Liver (tissue), 9 donors: ENCODE results near the gene GRAMD2A. TPM values are rescaled to one million over a fixed set of nuclear protein-coding genes. Genes with fewer than 3 reads are reported as not detected.

Experiments used
- DNase-seq: peaks from one replicate; pipeline ENCODE4 v3.0.0-alpha.2; 2017; ENCODE audit warnings: low spot score
- H3K27ac ChIP-seq, 2 donors: one replicate each; pipeline ENCODE4 v1.7.0; 2013; ENCODE audit warnings: inconsistent platforms in 2 of 2, low read length in 2 of 2, control low read depth in 1 of 2, low read depth in 1 of 2, mild to moderate bottlenecking in 1 of 2
- H3K27me3 ChIP-seq, 4 donors: one replicate each; pipeline versions ENCODE4 v1.6.1 to v1.7.0; 2013; ENCODE audit warnings: low read length in 3 of 4, inconsistent platforms in 1 of 4, mild to moderate bottlenecking in 1 of 4, moderate library complexity in 1 of 4; ENCODE audit not compliant: control insufficient read depth in 4 of 4, insufficient read depth in 4 of 4
- H3K36me3 ChIP-seq, 4 donors: one replicate each; pipeline versions ENCODE4 v1.6.1 to v1.7.0; 2013; ENCODE audit warnings: low read length in 3 of 4, mild to moderate bottlenecking in 3 of 4, low read depth in 1 of 4, moderate library complexity in 1 of 4; ENCODE audit not compliant: control insufficient read depth in 4 of 4, insufficient read depth in 3 of 4
- H3K4me1 ChIP-seq, 4 donors: one replicate each; pipeline versions ENCODE4 v1.6.1 to v1.7.0; 2013; ENCODE audit warnings: low read length in 3 of 4, mild to moderate bottlenecking in 3 of 4, moderate library complexity in 1 of 4; ENCODE audit not compliant: control insufficient read depth in 4 of 4, insufficient read depth in 4 of 4
- H3K4me3 ChIP-seq, 3 donors: one replicate each; pipeline versions ENCODE4 v1.6.1 to v1.7.0; 2013; ENCODE audit warnings: low read length in 3 of 3, control low read depth in 1 of 3, low read depth in 1 of 3, mild to moderate bottlenecking in 1 of 3
- H3K9ac ChIP-seq, 2 donors: one replicate each; pipeline ENCODE4 v1.7.0; 2013; ENCODE audit warnings: low read length in 2 of 2, mild to moderate bottlenecking in 2 of 2, moderate library complexity in 2 of 2, control low read depth in 1 of 2, low read depth in 1 of 2
- H3K9me3 ChIP-seq, 4 donors: one replicate each; pipeline versions ENCODE4 v1.6.1 to v1.7.0; 2013; ENCODE audit warnings: low read length in 3 of 4; ENCODE audit not compliant: control insufficient read depth in 4 of 4
- EGR1 ChIP-seq, 2 donors: IDR thresholded peaks; 2 replicates each; pipeline ENCODE4 v1.6.1; 2016 to 2018; ENCODE audit warnings: antibody characterized with exemption in 2 of 2, low read depth in 2 of 2
- FOXA1 ChIP-seq: IDR thresholded peaks from 2 replicates; pipeline ENCODE4 v1.6.1; 2016; ENCODE audit warnings: antibody characterized with exemption
- FOXA2 ChIP-seq: IDR thresholded peaks from 2 replicates; pipeline ENCODE4 v1.6.1; 2016; ENCODE audit warnings: antibody characterized with exemption
- GABPA ChIP-seq, 2 donors: IDR thresholded peaks in 1 of 2; conservative IDR thresholded peaks in 1 of 2; 2 replicates each; pipeline ENCODE4 v1.6.1; 2016; ENCODE audit warnings: antibody characterized with exemption in 2 of 2, mild to moderate bottlenecking in 1 of 2, moderate library complexity in 1 of 2
- HNF4A ChIP-seq, 2 donors: conservative IDR thresholded peaks; 2 replicates each; pipeline ENCODE4 v1.6.1; 2016; ENCODE audit warnings: antibody characterized with exemption in 2 of 2, mild to moderate bottlenecking in 2 of 2
- HNF4G ChIP-seq: IDR thresholded peaks from 2 replicates; pipeline ENCODE4 v1.6.1; 2016; ENCODE audit warnings: antibody characterized with exemption
- JUND ChIP-seq, 2 donors: IDR thresholded peaks; 2 replicates each; pipeline ENCODE4 v1.6.1; 2016; ENCODE audit warnings: antibody characterized with exemption in 2 of 2
- NR2F2 ChIP-seq: IDR thresholded peaks from 2 replicates; pipeline ENCODE4 v1.6.1; 2016; ENCODE audit warnings: antibody characterized with exemption
- RAD21 ChIP-seq, 2 donors: IDR thresholded peaks; 2 replicates each; pipeline ENCODE4 v1.6.1; 2016; ENCODE audit warnings: antibody characterized with exemption in 2 of 2, mild to moderate bottlenecking in 2 of 2
- SP1 ChIP-seq: IDR thresholded peaks from 2 replicates; pipeline ENCODE4 v1.6.1; 2018; ENCODE audit warnings: antibody characterized with exemption, mild to moderate bottlenecking
- TAF1 ChIP-seq: conservative IDR thresholded peaks from 2 replicates; pipeline ENCODE4 v1.6.1; 2016; ENCODE audit warnings: antibody characterized with exemption, mild to moderate bottlenecking
- YY1 ChIP-seq: IDR thresholded peaks from 2 replicates; pipeline ENCODE4 v1.6.1; 2016; ENCODE audit warnings: antibody characterized with exemption, mild to moderate bottlenecking
- ZBTB33 ChIP-seq: IDR thresholded peaks from 2 replicates; pipeline ENCODE4 v1.6.1; 2016; ENCODE audit warnings: antibody characterized with exemption
- WGBS: extraction: QIAGEN DNeasy Blood & Tissue Kit; methylation state at CpG from one replicate; pipeline ENCODE4 v1.1.7; 2013; 5-methylcytosine and 5-hydroxymethylcytosine counted together
- polyA plus RNA-seq, 2 donors: library from polyadenylated mRNA; stranded (reverse) in 1 of 2; unstranded in 1 of 2; fragments of 200-250 nt in 1 of 2; fragments of >200 nt in 1 of 2; fragmentation: Nextera tagmentation in 1 of 2; extraction: Ambion mirVana in 1 of 2; gene quantifications; one replicate each; pipeline versions ENCODE4 v1.2.1 to v1.2.3, GENCODE V29; 2013 to 2015
- total RNA-seq, 2 donors: library from RNA; depleted of rRNA; stranded (reverse); fragments of >200 nt; gene quantifications; one replicate each; pipeline ENCODE4 v1.2.3, GENCODE V29; 2014
- TF ChIP-seq, protein P1 (sequence below): fragments of 150-350 bp; IDR thresholded peaks from 2 replicates; pipeline ENCODE4 v1.5.1; 2017; ENCODE audit warnings: improper control_type of control experiment, low read depth, low read length; ENCODE audit not compliant: missing input control
- TF ChIP-seq, protein P2 (sequence below): IDR thresholded peaks from 2 replicates; pipeline ENCODE4 v1.6.1; 2016; ENCODE audit warnings: antibody characterized with exemption
- donor health status: healthy.
- donor health status: healthy.
- donor health status: healthy.
- donor health status: healthy.
- donor health status: healthy.

GRAMD2A gene
- total and polyA plus RNA-seq, 4 donors = not detected

DNA sequence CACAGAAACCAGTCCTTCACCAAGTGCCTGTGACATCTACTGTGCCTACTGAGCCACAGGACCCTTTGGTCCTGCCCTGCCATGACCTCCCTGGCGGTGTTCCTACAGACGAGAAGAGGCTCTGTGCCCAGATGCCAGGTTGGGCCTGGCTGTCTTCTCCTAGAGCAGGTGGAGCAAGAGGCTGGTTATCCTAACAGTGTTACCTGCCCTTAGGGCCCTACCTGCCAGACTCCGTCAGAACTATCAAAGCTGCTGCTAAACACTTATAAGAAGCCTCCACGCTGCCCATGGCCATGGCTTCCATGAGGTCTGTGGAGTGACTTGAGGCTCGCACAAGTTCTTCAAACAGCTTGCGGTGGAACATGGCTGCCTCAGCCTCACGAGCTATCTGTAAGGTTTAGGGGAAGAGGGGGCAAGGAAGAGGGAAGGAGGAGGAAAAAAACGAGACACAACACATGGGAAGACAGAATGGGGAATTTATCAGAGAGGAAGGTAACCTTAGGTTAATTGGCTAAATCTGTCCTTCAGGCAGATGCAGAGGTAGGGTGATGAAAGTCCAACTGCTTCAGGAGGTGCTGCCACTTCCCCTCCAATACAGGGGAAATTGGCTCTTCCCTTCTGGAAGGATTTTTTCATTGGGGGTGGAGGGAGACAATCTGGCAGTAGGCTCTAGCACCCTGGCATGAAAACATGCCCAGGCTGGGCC lies 5.4 kb upstream of the GRAMD2A start:
- Histone ChIP-seq H3K4me3 (no peak overlapping the region), H3K4me1 (peaks cover 0 to 4% (median 0%) of the 10 kb centered on the region in 4 donors), H3K27me3 (peaks cover 0 to 3% (median 0%) of the 10 kb centered on the region in 4 donors), H3K9me3 (no peaks in the 10 kb centered on the region), H3K9ac (no peak overlapping the region), H3K36me3 (peaks cover 0 to 22% (median 8%) of the 10 kb centered on the region in 4 donors), H3K27ac (no peak overlapping the region)
- no peak for DNase-seq
- TF ChIP-seq FOXA2 = no peak
- no peak for TF ChIP-seq RAD21 (IDR thresholded peaks at IDR 0.05)
- TF ChIP-seq EGR1 (IDR thresholded peaks at IDR 0.05; ENCODE audit: low read depth in 2 of 2) = no peak
- TF ChIP-seq, protein P1, sequence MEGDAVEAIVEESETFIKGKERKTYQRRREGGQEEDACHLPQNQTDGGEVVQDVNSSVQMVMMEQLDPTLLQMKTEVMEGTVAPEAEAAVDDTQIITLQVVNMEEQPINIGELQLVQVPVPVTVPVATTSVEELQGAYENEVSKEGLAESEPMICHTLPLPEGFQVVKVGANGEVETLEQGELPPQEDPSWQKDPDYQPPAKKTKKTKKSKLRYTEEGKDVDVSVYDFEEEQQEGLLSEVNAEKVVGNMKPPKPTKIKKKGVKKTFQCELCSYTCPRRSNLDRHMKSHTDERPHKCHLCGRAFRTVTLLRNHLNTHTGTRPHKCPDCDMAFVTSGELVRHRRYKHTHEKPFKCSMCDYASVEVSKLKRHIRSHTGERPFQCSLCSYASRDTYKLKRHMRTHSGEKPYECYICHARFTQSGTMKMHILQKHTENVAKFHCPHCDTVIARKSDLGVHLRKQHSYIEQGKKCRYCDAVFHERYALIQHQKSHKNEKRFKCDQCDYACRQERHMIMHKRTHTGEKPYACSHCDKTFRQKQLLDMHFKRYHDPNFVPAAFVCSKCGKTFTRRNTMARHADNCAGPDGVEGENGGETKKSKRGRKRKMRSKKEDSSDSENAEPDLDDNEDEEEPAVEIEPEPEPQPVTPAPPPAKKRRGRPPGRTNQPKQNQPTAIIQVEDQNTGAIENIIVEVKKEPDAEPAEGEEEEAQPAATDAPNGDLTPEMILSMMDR = no peak
- 93% methylated on average over 8 of the region's 8 CpGs for WGBS

DNA sequence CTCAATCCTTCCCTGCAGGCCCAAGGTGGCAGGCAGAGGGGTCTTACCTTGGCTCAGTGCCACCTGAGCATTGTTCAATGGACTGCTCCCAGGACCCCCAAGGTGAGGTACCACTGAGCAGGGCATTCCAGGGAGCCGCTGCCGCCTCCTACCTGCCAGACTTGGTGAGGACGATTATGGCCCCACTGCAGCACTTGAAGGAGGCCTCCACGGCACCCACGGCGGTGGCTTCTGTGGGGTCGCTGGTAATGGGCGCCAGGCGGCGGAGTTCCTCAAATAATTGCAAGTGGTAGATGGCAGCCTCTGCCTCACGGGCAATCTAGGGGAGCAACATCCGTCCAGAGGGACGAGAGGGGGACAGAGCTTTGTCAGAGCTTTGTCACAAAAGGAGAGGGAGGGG lies 4.7 kb upstream of the GRAMD2A start:
- TF ChIP-seq FOXA2 (no peak), HNF4G (no peak), TAF1 (no peak), RAD21 (IDR thresholded peaks at IDR 0.05) (no peak), EGR1 (IDR thresholded peaks at IDR 0.05; ENCODE audit: low read depth in 2 of 2) (no peak), ZBTB33 (no peak), SP1 (no peak), YY1 (no peak), JUND (IDR thresholded peaks at IDR 0.05) (no peak), GABPA (IDR thresholded peaks at IDR 0.05 in 1 of 2, conservative IDR thresholded peaks at IDR 0.05 in 1 of 2) (no peak), HNF4A (conservative IDR thresholded peaks at IDR 0.05) (no peak), NR2F2 (no peak), FOXA1 (no peak)
- TF ChIP-seq, protein P2, sequence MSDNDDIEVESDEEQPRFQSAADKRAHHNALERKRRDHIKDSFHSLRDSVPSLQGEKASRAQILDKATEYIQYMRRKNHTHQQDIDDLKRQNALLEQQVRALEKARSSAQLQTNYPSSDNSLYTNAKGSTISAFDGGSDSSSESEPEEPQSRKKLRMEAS = no peak
- Histone ChIP-seq H3K36me3 (peaks cover 0 to 18% (median 8%) of the 10 kb centered on the region in 4 donors), H3K9ac (no peak overlapping the region), H3K27me3 (peaks cover 0 to 3% (median 0%) of the 10 kb centered on the region in 4 donors), H3K4me1 (peaks cover 0 to 6% (median under 1%) of the 10 kb centered on the region in 4 donors), H3K4me3 (no peak overlapping the region), H3K27ac (no peak overlapping the region), H3K9me3 (no peaks in the 10 kb centered on the region)
- DNase-seq = no peak
- 97% methylated on average over 13 of the region's 13 CpGs for WGBS
